Trophoblast cell (in vitro differentiated cells and primary cell): Measurements from ENCODE around the gene ENTPD6.
A peak's percentile ranks its signal among the peaks of the same experiment; 100 is the strongest.

Experiments used
- DNase-seq, 2 donors: peaks; one replicate each; pipeline ENCODE4 v3.0.0-alpha.2; 2016
- H2AFZ ChIP-seq: 2 replicates; pipeline ENCODE4 v1.6.1; 2013; ENCODE audit warnings: low read length, moderate library complexity, mild to moderate bottlenecking; ENCODE audit not compliant: insufficient read depth, poor library complexity
- H2AK5ac ChIP-seq: 2 replicates; pipeline ENCODE4 v1.6.1; 2013; ENCODE audit warnings: mild to moderate bottlenecking, low read length
- H2BK120ac ChIP-seq: 2 replicates; pipeline ENCODE4 v1.6.1; 2013; ENCODE audit warnings: low read length, mild to moderate bottlenecking, moderate library complexity; ENCODE audit not compliant: insufficient read depth, poor library complexity
- H2BK12ac ChIP-seq: 2 replicates; pipeline ENCODE4 v1.6.1; 2013; ENCODE audit warnings: mild to moderate bottlenecking, low read length, moderate library complexity
- H2BK5ac ChIP-seq: 2 replicates; pipeline ENCODE4 v1.6.1; 2013; ENCODE audit warnings: low read length, low read depth, moderate library complexity, mild to moderate bottlenecking; ENCODE audit not compliant: poor library complexity
- H3K14ac ChIP-seq: 2 replicates; pipeline ENCODE4 v1.6.1; 2013; ENCODE audit warnings: mild to moderate bottlenecking, low read length
- H3K18ac ChIP-seq: 2 replicates; pipeline ENCODE4 v1.6.1; 2013; ENCODE audit warnings: mild to moderate bottlenecking, low read length
- H3K23ac ChIP-seq: 2 replicates; pipeline ENCODE4 v1.6.1; 2013; ENCODE audit warnings: low read length
- H3K27ac ChIP-seq: 2 replicates; pipeline ENCODE4 v1.5.1; 2013; ENCODE audit warnings: low read depth, mild to moderate bottlenecking, inconsistent platforms, low read length, moderate library complexity
- H3K27me3 ChIP-seq: 2 replicates; pipeline ENCODE4 v1.6.1; 2013; ENCODE audit warnings: inconsistent platforms, mild to moderate bottlenecking, low read length, moderate library complexity; ENCODE audit not compliant: insufficient read depth
- H3K36me3 ChIP-seq, 2 experiments: 1 replicate in 1 of 2; 2 replicates in 1 of 2; pipeline ENCODE4 v1.6.1; 2013; ENCODE audit warnings: low read length in 2 of 2, mild to moderate bottlenecking in 2 of 2, moderate library complexity in 1 of 2; ENCODE audit not compliant: insufficient read depth in 2 of 2, control insufficient read depth in 1 of 2
- H3K4ac ChIP-seq: 2 replicates; pipeline ENCODE4 v1.6.1; 2013; ENCODE audit warnings: low read depth, mild to moderate bottlenecking, low read length, moderate library complexity
- H3K4me1 ChIP-seq, 2 experiments: 1 replicate in 1 of 2; 2 replicates in 1 of 2; pipeline ENCODE4 v1.6.1; 2013; ENCODE audit warnings: low read length in 2 of 2, mild to moderate bottlenecking in 2 of 2, moderate library complexity in 1 of 2; ENCODE audit not compliant: insufficient read depth in 2 of 2, control insufficient read depth in 1 of 2
- H3K4me2 ChIP-seq: 2 replicates; pipeline ENCODE4 v1.6.1; 2013; ENCODE audit warnings: inconsistent platforms, mild to moderate bottlenecking, low read length, moderate library complexity
- H3K4me3 ChIP-seq: 2 replicates; pipeline ENCODE4 v1.5.1; 2013; ENCODE audit warnings: mild to moderate bottlenecking, low read depth, low read length, inconsistent platforms
- H3K79me1 ChIP-seq: one replicate; pipeline ENCODE4 v1.6.1; 2013; ENCODE audit warnings: low read length
- H3K79me2 ChIP-seq: 2 replicates; pipeline ENCODE4 v1.6.1; 2013; ENCODE audit warnings: low read length, mild to moderate bottlenecking; ENCODE audit not compliant: control insufficient read depth, insufficient read depth, poor library complexity
- H3K9ac ChIP-seq: 2 replicates; pipeline ENCODE4 v1.6.1; 2013; ENCODE audit warnings: mild to moderate bottlenecking, low read length
- H3K9me3 ChIP-seq: 2 replicates; pipeline ENCODE4 v1.6.1; 2013; ENCODE audit warnings: low read depth, mild to moderate bottlenecking, control low read depth, inconsistent platforms, low read length; ENCODE audit not compliant: insufficient read depth
- H4K12ac ChIP-seq: 2 replicates; pipeline ENCODE4 v1.6.1; 2013; ENCODE audit warnings: low read depth, mild to moderate bottlenecking, low read length, moderate library complexity
- H4K8ac ChIP-seq: 2 replicates; pipeline ENCODE4 v1.6.1; 2013; ENCODE audit warnings: low read depth, mild to moderate bottlenecking, low read length, moderate library complexity
- H4K91ac ChIP-seq: one replicate; pipeline ENCODE4 v1.6.1; 2013; ENCODE audit warnings: low read depth, mild to moderate bottlenecking, low read length, moderate library complexity
- WGBS: extraction: QIAGEN DNeasy Blood & Tissue Kit; methylation state at CpG from one replicate; pipeline ENCODE4 v1.1.7; 2013; ENCODE audit warnings: missing lambda C conversion rate; ENCODE audit not compliant: insufficient read length, insufficient coverage; ENCODE audit errors: extremely low coverage; 5-methylcytosine and 5-hydroxymethylcytosine counted together

The ENTPD6 gene

GRCh38 chr20:25173886-25174308 is 21.6 kb upstream of the ENTPD6 start:
- H3K23ac ChIP-seq, result no peak overlapping the region
- no peak overlapping the region for H2BK12ac ChIP-seq
- no peak overlapping the region for H3K14ac ChIP-seq
- no peak overlapping the region for H2AK5ac ChIP-seq
- no peak overlapping the region for H2BK5ac ChIP-seq
- no peak overlapping the region for H3K4me2 ChIP-seq
- H3K27ac ChIP-seq, result no peak overlapping the region
- no peaks in the 10 kb centered on the region for H3K36me3 ChIP-seq
- H3K4me3 ChIP-seq, result no peak overlapping the region
- H3K79me1 ChIP-seq, result no peaks in the 10 kb centered on the region
- H4K8ac ChIP-seq, result no peak overlapping the region
- no peak overlapping the region for H2AFZ ChIP-seq
- DNase-seq, result no peak
- H3K4ac ChIP-seq, result no peak overlapping the region
- H3K18ac ChIP-seq, result no peak overlapping the region
- no peaks in the 10 kb centered on the region for H3K27me3 ChIP-seq
- H3K9me3 ChIP-seq, result peaks cover 3% of the 10 kb centered on the region
- no peaks in the 10 kb centered on the region for H3K4me1 ChIP-seq
- no peak overlapping the region for H3K9ac ChIP-seq
- H4K91ac ChIP-seq, result no peak overlapping the region
- no peak overlapping the region for H2BK120ac ChIP-seq
- no peaks in the 10 kb centered on the region for H3K79me2 ChIP-seq
- H4K12ac ChIP-seq, result no peak overlapping the region

GRCh38 chr20:25176184-25176583 is 19.3 kb upstream of the ENTPD6 start:
- peaks cover 3% of the 10 kb centered on the region for H3K9me3 ChIP-seq
- no peaks in the 10 kb centered on the region for H3K36me3 ChIP-seq
- no peak overlapping the region for H3K23ac ChIP-seq
- no peaks in the 10 kb centered on the region for H3K4me1 ChIP-seq
- WGBS, result no CpG with 5 or more reads among the region's 3 CpGs
- no peak overlapping the region for H2AK5ac ChIP-seq
- no peak overlapping the region for H4K12ac ChIP-seq
- no peak overlapping the region for H3K27ac ChIP-seq
- no peak overlapping the region for H3K4me2 ChIP-seq
- H3K14ac ChIP-seq, result no peak overlapping the region
- H2AFZ ChIP-seq, result no peak overlapping the region
- H3K79me2 ChIP-seq, result no peaks in the 10 kb centered on the region
- H3K27me3 ChIP-seq, result no peaks in the 10 kb centered on the region
- H3K18ac ChIP-seq, result no peak overlapping the region
- H2BK5ac ChIP-seq, result no peak overlapping the region
- no peak for DNase-seq
- H4K91ac ChIP-seq, result no peak overlapping the region
- H3K79me1 ChIP-seq, result no peaks in the 10 kb centered on the region
- no peak overlapping the region for H3K9ac ChIP-seq
- no peak overlapping the region for H4K8ac ChIP-seq
- no peak overlapping the region for H3K4me3 ChIP-seq
- H2BK12ac ChIP-seq, result no peak overlapping the region
- H3K4ac ChIP-seq, result no peak overlapping the region
- no peak overlapping the region for H2BK120ac ChIP-seq

- no CpG with 5 or more reads among the region's 2 CpGs for WGBS
- Histone ChIP-seq H3K9ac (no peak overlapping the region), H3K27ac (no peak overlapping the region), H4K91ac (no peak overlapping the region), H2AFZ (no peak overlapping the region), H4K12ac (no peak overlapping the region), H2AK5ac (no peak overlapping the region), H3K4ac (no peak overlapping the region), H3K9me3 (peaks cover 3% of the 10 kb centered on the region), H3K27me3 (no peaks in the 10 kb centered on the region), H3K23ac (no peak overlapping the region), H3K18ac (no peak overlapping the region), H3K36me3 (no peaks in the 10 kb centered on the region), H2BK5ac (no peak overlapping the region), H2BK120ac (no peak overlapping the region), H2BK12ac (no peak overlapping the region), H3K79me2 (no peaks in the 10 kb centered on the region), H3K4me1 (no peaks in the 10 kb centered on the region), H3K14ac (no peak overlapping the region), H4K8ac (no peak overlapping the region), H3K79me1 (no peaks in the 10 kb centered on the region), H3K4me3 (no peak overlapping the region), H3K4me2 (no peak overlapping the region)
- no peak for DNase-seq
Observed at GRCh38 chr20:25177890-25178321, 17.6 kb upstream of the ENTPD6 start.

- no peaks in the 10 kb centered on the region for H3K4me1 ChIP-seq
- H2BK5ac ChIP-seq, result no peak overlapping the region
- no peak overlapping the region for H3K23ac ChIP-seq
- no peak overlapping the region for H2BK120ac ChIP-seq
- no peak overlapping the region for H3K4me3 ChIP-seq
- no peak overlapping the region for H2AK5ac ChIP-seq
- WGBS, result no CpG with 5 or more reads among the region's 7 CpGs
- H3K79me1 ChIP-seq, result no peaks in the 10 kb centered on the region
- DNase-seq, result peak; percentile 94 to 95
- H2BK12ac ChIP-seq, result no peak overlapping the region
- H3K27ac ChIP-seq, result no peak overlapping the region
- H3K9ac ChIP-seq, result no peak overlapping the region
- H3K27me3 ChIP-seq, result no peaks in the 10 kb centered on the region
- no peak overlapping the region for H4K91ac ChIP-seq
- peaks cover 3% of the 10 kb centered on the region for H3K9me3 ChIP-seq
- no peak overlapping the region for H2AFZ ChIP-seq
- H4K12ac ChIP-seq, result no peak overlapping the region
- H3K36me3 ChIP-seq, result no peaks in the 10 kb centered on the region
- H3K18ac ChIP-seq, result no peak overlapping the region
- H3K14ac ChIP-seq, result no peak overlapping the region
- no peaks in the 10 kb centered on the region for H3K79me2 ChIP-seq
- H3K4me2 ChIP-seq, result no peak overlapping the region
- H4K8ac ChIP-seq, result no peak overlapping the region
- H3K4ac ChIP-seq, result no peak overlapping the region
Observed at GRCh38 chr20:25178563-25179438, 16.7 kb upstream of the ENTPD6 start.
